ENCODE results near the gene LOXL1.
A peak's percentile ranks its signal among the peaks of the same experiment; 100 is the strongest.

The LOXL1 gene

DNA sequence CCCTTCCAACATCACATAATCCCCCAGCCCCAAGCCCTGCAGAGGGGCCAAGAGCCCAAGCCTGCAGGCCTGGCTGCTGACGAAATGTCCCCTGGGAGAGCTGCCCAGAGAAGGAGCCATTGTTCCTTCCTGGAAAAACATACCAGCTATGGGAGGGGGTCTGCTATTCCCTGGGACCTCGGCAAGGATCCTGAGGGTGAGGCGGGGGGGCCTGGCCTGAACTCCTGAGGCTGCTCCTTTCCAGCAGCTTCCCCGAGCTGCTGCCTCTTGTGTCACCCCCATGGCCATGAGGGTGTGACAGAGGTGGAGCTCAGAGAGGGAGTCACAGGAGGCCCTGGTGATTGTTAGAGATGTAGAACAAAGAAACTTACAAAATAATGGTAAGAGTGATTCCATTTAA is 12.9 kb downstream of the LOXL1 start:
- no peak for DNase-seq (ENCODE audit: low spot score)

DNA sequence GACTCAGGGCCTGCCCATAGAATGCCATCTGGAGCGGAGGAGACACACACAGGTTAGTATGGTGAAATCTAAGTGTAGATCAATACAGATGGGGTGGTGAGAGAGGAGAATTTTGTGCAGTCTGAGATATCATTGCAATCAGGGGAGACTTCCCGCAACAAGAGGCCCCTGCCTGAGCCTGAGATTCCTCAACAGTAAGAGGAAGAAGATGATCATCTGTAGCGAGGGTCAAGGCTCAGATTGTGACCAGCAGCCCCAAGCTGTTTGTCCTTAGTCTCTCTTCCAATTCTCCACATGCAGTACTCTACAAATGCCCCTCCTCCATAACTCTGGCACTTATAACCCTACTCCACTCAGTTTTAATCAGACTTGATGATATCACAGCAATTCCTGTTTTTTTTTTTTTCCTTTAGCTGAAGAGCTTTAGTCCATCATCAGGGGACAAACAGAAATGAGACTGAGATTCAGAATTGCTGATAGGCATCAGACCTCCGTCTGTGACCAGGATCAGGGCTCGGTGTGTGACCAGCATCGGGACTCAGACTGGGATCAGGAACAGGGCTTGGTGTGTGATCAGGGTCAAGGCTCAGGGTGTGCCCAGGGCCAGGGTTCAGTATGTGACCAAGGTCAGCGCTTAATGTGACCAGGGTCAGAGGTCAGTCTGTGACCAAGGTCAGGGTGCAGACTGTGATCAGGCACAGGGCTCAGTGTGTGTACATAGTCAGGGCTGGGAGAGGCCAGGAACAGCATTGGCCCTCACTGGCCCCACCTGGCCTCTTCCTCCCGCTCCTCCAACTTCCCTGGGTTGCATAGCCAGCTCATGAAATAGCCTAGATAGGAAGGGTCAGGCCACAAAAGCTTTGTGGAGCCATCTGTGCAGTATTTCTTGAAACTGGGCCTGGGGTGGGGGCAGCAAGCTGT is 14.1 kb downstream of the LOXL1 start:
- DNase-seq (ENCODE audit: low spot score), result no peak

- no peak for DNase-seq (ENCODE audit: low spot score)
These were observed 14.8 kb downstream of the LOXL1 start for GRCh38 chr15:73941044-73941443.

DNA sequence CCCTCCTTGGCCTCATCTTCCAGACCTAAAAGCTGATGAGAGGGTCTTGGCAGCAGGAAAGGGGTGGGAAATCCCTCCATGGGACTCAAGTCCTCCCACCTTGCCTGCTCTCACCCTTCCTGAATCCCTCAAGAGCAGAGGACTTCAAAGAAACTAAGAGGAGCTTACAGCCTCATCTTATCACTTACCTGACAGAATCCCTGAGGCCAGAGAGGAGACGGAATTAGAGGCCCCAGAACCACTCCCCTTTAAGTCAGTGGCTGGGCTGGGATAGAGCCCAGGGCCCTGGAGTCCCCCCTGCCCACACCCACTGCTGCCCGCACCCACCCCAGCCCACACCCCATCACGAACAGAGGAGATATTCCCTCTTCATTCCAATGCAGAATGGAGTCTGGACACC is 15.2 kb downstream of the LOXL1 start:
- DNase-seq (ENCODE audit: low spot score), result no peak

DNA sequence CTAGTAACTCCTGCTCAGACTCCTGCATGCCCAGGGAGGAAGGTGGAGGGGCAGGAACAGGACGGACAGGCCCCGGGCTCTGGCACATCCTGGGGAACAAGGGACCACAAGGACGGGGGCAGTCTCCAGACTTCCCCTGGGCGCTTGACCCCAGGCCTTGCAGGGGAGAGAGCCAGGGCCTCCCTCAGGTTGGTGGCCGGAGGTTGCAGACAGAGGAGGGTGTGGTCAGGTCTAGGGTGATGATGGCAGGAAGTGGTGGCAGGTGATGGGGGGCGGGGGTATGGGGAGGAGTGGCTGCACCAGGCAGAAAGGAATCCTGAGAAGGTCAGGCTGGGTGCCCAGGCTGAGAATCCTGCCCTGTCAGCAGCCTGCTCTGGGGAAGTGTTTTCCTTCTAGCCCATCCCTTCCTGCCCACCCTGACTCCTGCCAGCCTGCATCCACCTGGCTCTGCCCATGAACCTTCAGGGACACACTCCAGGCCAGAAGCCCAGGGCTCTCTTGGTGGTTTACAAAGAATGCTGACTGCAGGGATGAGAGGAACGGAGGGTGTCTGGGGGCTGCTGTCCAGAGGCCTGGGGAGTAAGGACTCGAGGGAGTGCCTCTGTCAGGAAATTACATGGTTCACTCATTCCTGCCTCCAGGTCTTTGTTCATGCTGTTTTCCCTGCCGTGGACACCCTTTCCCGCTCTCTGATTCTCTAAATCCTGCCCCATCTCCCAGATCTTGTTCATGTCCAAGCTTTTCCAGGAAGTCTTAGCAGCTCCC is 15.8 kb downstream of the LOXL1 start:
- DNase-seq (ENCODE audit: low spot score), result no peak

DNA sequence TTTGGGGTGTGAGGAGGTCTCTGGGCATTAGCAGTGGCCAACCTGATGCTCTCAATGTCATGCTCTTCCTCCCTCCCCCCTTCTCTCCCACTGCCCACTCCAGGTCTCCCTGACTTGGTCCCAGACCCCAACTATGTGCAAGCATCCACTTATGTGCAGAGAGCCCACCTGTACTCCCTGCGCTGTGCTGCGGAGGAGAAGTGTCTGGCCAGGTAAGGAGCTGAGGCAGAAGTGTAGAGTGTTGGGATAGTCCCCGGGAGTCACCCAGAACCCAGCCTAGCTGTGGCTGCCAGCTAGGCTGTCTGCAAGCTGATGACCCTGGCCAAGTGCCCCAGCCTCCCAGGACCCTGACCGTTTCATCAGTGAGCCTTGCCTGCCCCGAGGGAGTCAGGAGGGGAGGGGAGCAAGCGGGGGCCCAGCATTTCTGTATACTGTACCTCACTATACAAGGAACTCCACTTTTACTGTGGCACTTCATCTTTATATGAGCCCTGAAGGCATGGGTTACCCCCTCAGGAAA is 16.5 kb downstream of the LOXL1 start:
- no peak for DNase-seq (ENCODE audit: low spot score)

GRCh38 chr15:73944161-73945129 is 18.2 kb downstream of the LOXL1 start:
- DNase-seq (ENCODE audit: low spot score), result no peak

- no peak for DNase-seq (ENCODE audit: low spot score)
These were observed 18.9 kb downstream of the LOXL1 start for GRCh38 chr15:73945130-73945508.

GRCh38 chr15:73946046-73946721 is 19.9 kb downstream of the LOXL1 start:
- no peak for DNase-seq (ENCODE audit: low spot score)

DNA sequence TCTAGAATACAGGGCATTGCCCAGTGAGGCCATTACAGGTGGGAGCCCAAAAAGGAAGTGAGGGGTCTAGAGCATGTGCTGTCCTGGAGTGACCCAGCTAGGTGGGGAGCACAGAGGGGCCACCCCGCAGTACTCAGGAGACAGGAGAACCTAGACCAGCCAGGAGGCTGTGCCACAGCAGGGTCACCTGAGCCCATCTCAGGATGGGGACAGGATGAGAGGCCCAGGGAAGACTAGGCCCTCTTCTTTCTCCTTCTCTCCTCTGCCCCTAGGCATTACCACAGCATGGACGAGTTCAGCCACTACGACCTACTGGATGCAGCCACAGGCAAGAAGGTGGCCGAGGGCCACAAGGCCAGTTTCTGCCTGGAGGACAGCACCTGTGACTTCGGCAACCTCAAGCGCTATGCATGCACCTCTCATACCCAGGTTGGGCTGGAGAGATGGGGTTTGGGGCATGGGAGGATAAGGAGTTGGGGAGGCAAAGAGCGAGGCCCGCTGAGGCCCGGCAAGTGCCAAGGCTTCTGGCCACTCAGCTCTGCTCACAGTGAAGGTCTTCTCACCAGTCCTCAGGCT is 20.6 kb downstream of the LOXL1 start:
- DNase-seq (ENCODE audit: low spot score), result no peak

DNA sequence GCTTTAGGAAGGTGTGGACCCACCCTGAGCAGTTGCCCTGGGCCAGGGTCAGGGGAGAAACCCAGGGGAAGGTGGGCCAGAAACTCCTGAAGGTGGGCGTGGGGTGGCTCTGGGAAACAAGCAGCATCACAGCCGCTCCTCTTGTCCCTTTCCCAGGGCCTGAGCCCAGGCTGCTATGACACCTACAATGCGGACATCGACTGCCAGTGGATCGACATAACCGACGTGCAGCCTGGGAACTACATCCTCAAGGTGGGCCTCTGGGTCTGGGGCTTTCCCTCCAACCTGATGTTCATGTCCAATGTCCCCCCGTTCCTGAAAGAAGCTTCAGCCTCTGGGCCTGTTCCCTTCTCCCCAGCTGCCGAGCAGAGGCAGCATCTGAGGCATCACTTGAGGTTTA is 21.4 kb downstream of the LOXL1 start:
- no peak for DNase-seq (ENCODE audit: low spot score)

DNA sequence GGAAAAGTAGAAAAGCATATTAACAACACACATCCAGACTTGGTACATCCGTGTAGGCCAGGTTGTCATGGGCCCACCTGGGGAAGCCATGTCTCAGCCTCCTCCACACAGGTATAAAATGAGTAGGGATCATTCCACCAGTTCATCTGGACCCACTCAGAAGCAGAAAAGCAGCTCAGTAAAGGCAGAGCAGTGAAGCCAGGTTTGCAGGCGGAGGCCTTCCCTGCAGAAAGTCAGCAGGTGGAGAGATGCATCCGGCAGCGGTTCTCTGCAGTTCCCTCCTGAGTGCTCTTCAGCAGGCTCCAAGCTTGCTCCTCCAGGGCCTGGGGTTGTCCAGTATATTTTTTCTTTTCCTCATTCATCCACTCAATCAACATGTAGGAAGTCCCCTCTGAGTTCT is 22.1 kb downstream of the LOXL1 start:
- DNase-seq (ENCODE audit: low spot score), result no peak

- DNase-seq (ENCODE audit: low spot score), result no peak
These were observed 22.7 kb downstream of the LOXL1 start for GRCh38 chr15:73948982-73949381.

GRCh38 chr15:73949496-73949895 is 23.2 kb downstream of the LOXL1 start:
- no peak for DNase-seq (ENCODE audit: low spot score)

- DNase-seq (ENCODE audit: low spot score), result no peak
These were observed 24.2 kb downstream of the LOXL1 start for GRCh38 chr15:73950479-73950830.

- DNase-seq (ENCODE audit: low spot score), result peak; percentile 95
These were observed 24.7 kb downstream of the LOXL1 start for GRCh38 chr15:73950831-73951561.

DNA sequence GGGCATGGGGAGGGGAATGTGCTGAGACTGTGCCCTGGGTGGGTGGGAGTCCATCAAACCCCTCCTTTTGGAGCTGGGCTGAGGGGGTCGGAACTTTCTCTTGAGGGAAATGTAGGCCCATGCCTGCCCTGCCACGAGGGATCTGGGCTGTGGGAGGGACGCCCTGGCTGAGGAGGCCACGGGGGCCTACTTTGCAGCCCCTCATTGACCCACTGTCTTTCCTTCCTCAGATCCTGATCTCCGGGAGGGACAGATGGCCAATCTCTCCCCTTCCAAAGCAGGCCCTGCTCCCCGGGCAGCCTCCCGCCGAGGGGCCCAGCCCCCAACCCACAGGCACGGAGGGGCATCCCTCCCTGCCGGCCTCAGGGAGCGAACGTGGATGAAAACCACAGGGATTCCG is 25.3 kb downstream of the LOXL1 start:
- DNase-seq (ENCODE audit: low spot score), result no peak

DNA sequence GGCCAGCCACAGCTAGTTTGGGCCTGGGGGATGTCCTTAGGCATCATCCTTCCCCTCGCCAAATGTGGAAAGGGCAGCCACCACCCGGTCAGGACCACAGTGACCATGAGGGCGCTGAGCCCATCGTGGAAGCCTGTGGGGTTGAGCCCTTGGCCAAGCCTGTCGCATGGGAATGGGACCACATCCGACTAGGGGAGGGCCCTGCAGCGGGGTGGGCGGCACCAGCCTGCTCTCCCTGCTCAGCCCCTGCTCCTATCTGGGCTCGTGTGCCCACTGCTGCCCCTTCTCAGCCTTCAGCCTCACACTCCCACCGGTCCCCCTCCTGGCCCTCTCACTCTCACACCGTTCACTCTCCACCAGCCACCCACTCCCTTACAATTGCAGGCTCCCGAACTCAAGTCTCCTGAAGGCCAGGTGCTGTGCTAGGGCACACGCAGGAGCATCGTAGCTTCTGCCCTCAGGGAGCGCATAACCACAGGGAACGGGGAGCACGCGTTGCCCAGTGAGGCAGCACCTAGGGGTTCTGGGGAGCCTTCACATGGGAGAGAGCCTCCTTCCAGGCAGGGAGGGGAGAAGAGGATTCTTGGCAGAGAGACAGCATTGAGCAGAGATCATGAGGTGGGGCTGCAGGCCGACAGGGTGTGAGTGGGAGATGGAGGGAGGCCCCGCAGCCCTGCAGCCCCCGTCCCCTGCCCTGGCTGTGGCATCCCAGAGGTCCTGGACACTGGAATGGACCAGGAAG is 26.1 kb downstream of the LOXL1 start:
- DNase-seq (ENCODE audit: low spot score), result no peak

DNA sequence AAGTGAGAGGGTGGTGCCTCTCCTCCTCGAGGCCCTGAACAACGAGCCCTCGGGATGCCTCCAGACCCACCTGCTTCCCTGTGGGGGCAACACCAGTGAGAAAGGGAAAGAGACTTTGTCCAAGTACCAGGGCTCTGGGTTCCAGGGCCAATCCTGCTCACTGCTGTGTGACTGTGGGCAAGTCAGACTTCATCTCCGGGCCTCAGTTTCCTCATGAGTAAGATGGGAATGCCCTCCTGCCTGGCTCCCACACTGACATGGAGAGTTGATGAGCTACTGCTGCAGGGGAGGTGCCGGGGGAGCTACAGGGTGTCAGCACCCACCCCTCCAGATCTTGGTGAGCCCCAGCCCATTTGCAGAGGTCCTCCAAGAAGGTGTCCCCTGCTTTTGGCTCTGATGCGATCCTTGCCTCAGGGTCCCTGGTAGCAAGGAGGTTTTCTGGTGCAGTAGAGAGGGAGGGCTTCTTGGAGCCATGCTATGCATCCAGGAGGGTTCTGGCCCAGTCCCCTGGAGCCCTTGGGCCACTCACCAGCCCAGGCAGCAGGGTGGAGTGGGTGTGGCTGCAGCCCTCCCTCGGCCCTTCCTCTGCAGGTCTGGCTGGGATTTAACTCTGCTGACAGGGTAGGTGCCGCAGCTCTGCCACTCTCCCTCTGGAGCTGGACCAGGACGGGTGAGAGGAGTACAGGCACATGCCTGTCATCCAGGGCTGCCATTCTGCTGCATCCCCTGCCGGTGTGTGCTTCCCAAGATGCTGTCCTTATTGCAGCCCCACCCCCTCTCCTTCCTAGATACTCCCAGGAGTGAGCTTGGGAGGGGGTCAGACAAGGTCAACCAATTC is 26.9 kb downstream of the LOXL1 start:
- no peak for DNase-seq (ENCODE audit: low spot score)
